ENCODE results near the gene ART5. TPM values are rescaled to one million over a fixed set of nuclear protein-coding genes. Genes with fewer than 3 reads are reported as not detected.

The ART5 gene
- polyA plus RNA-seq, 4 donors: 2.8 to 4.3 (median 3.5) TPM

Other genes starting within 250 kb of the ART5 start
- gene ART1, start 3.1 kb upstream of the ART5 start, polyA plus RNA-seq (ENCODE audit: insufficient read length in 4 of 4): under 1 TPM in 3 of 4 donors, not detected in 1; 0.10 to 0.19 (median 0.16) TPM
- 1 to 10 TPM; 1.4 to 2.6 (median 1.5) TPM for gene CHRNA10, start 29.4 kb upstream of the ART5 start, polyA plus RNA-seq (ENCODE audit: insufficient read length in 4 of 4)
- gene NUP98, start 155.6 kb upstream of the ART5 start, polyA plus RNA-seq (ENCODE audit: insufficient read length in 4 of 4): 10 to 100 TPM; 60.2 to 63.0 (median 61.3) TPM
- gene PGAP2, start 166.6 kb upstream of the ART5 start, polyA plus RNA-seq (ENCODE audit: insufficient read length in 4 of 4): 10 to 100 TPM; 33.3 to 44.2 (median 37.2) TPM
- gene RHOG, start 199.0 kb upstream of the ART5 start, polyA plus RNA-seq (ENCODE audit: insufficient read length in 4 of 4): 10 to 100 TPM; 24.7 to 31.3 (median 25.5) TPM
- 10 to 100 TPM; 31.0 to 36.0 (median 33.7) TPM for gene STIM1, start 213.7 kb upstream of the ART5 start, polyA plus RNA-seq (ENCODE audit: insufficient read length in 4 of 4)

Measured in right renal pelvis (tissue), 4 donors.